ENCODE results near the gene DOCK1.

The DOCK1 gene

DNA sequence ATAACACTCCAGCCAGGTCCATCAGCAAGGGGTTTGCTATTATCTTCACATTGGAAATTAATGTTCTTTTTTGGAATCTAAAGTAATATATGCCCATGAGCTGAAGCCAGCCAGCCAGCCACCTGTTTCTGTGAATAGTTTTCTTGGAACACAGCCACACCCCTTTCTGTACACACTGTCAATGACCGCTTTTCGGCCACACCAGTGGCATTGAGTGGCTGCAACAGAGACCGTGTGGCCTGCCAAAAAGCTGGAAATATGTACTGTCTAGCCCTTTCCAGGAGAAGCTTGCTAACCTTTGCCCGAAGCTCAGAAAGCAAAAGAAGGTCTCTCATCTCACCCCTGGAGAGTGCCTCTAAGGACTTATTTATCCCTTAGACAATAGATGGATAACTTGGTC lies 545.4 kb downstream of the DOCK1 start:
- H3K4me1 ChIP-seq (ENCODE audit: control insufficient read depth, insufficient read depth, low read length) = no peaks in the 10 kb centered on the region
- H3K27ac ChIP-seq (ENCODE audit: low read length) = no peak overlapping the region
- DNase-seq (ENCODE audit: low read depth, low spot score) = no peak
- no peaks in the 10 kb centered on the region for H3K9me3 ChIP-seq (ENCODE audit: control insufficient read depth, insufficient read depth, low read length)
- no peaks in the 10 kb centered on the region for H3K36me3 ChIP-seq (ENCODE audit: control insufficient read depth, insufficient read depth, low read length)
- no CpG with 5 or more reads among the region's 4 CpGs for WGBS (ENCODE audit: insufficient coverage, insufficient read length)
- H3K27me3 ChIP-seq (ENCODE audit: control insufficient read depth, insufficient read depth, low read length) = no peaks in the 10 kb centered on the region
- no peak overlapping the region for H3K4me3 ChIP-seq (ENCODE audit: low read length)

DNA sequence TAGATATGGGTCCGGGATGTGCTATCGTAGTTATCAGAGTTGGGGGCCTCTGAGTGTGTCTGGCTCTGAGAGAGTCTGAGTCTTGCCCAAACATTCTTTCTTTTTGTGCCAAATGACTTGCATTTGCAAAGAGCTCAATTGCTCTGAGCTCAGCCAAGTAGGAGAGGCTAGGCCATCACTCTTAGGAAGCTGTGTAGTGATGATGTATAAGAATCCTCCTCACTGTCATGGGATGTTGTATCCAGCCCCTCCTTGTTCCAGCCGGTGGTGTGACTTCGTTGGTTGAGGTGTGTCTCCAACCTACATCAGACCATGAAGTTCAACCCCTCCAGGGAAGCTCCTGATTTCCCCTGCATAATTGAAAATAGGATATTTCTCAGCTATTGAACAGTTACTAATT lies 546.4 kb downstream of the DOCK1 start:
- WGBS (ENCODE audit: insufficient coverage, insufficient read length) = no CpG with 5 or more reads among the region's 4 CpGs
- Histone ChIP-seq H3K36me3 (ENCODE audit: control insufficient read depth, insufficient read depth, low read length) (no peaks in the 10 kb centered on the region), H3K4me1 (ENCODE audit: control insufficient read depth, insufficient read depth, low read length) (no peaks in the 10 kb centered on the region), H3K9me3 (ENCODE audit: control insufficient read depth, insufficient read depth, low read length) (no peaks in the 10 kb centered on the region), H3K27ac (ENCODE audit: low read length) (no peak overlapping the region), H3K27me3 (ENCODE audit: control insufficient read depth, insufficient read depth, low read length) (no peaks in the 10 kb centered on the region), H3K4me3 (ENCODE audit: low read length) (no peak overlapping the region)
- no peak for DNase-seq (ENCODE audit: low read depth, low spot score)

- no peaks in the 10 kb centered on the region for H3K9me3 ChIP-seq (ENCODE audit: control insufficient read depth, insufficient read depth, low read length)
- H3K36me3 ChIP-seq (ENCODE audit: control insufficient read depth, insufficient read depth, low read length) = no peaks in the 10 kb centered on the region
- whole genome bisulfite sequencing (ENCODE audit: insufficient coverage, insufficient read length) = no CpG with 5 or more reads among the region's 3 CpGs
- H3K27me3 ChIP-seq (ENCODE audit: control insufficient read depth, insufficient read depth, low read length) = no peaks in the 10 kb centered on the region
- H3K4me3 ChIP-seq (ENCODE audit: low read length) = no peak overlapping the region
- H3K4me1 ChIP-seq (ENCODE audit: control insufficient read depth, insufficient read depth, low read length) = no peaks in the 10 kb centered on the region
- no peak for DNase-seq (ENCODE audit: low read depth, low spot score)
- H3K27ac ChIP-seq (ENCODE audit: low read length) = no peak overlapping the region
These were observed 547.3 kb downstream of the DOCK1 start for GRCh38 chr10:127452568-127452967.

DNA sequence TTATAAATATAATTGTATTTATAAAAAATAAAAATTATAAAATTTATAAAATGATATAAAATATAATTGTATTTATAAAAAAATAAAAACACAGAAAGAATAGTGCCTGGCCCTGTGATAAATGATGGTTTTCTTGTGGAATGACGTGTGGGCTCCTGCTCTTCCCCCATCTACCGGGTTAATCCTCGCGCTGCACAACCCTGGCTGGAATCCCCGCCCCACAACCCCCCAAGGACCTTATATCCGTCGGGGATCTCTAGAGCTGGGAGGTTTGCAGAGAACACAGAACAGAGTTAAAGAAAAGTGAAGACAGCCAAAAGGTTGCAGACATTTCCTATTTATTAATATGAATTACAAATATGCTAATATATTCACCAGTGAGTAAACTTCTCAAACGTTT lies 548.5 kb downstream of the DOCK1 start:
- DNase-seq (ENCODE audit: low read depth, low spot score) = no peak
- no peaks in the 10 kb centered on the region for H3K9me3 ChIP-seq (ENCODE audit: control insufficient read depth, insufficient read depth, low read length)
- WGBS (ENCODE audit: insufficient coverage, insufficient read length) = no CpG with 5 or more reads among the region's 8 CpGs

GRCh38 chr10:127456122-127456521 lies 550.9 kb downstream of the DOCK1 start:
- WGBS (ENCODE audit: insufficient coverage, insufficient read length) = no CpG with 5 or more reads among the region's 9 CpGs
- no peaks in the 10 kb centered on the region for H3K9me3 ChIP-seq (ENCODE audit: control insufficient read depth, insufficient read depth, low read length)
- DNase-seq (ENCODE audit: low read depth, low spot score) = no peak

More for the DNA sequence above, 548.5 kb downstream of the DOCK1 start:
- H3K27me3 ChIP-seq (ENCODE audit: control insufficient read depth, insufficient read depth, low read length) = no peaks in the 10 kb centered on the region
- no peaks in the 10 kb centered on the region for H3K36me3 ChIP-seq (ENCODE audit: control insufficient read depth, insufficient read depth, low read length)
- H3K4me3 ChIP-seq (ENCODE audit: low read length) = no peak overlapping the region
- H3K27ac ChIP-seq (ENCODE audit: low read length) = no peak overlapping the region
- no peaks in the 10 kb centered on the region for H3K4me1 ChIP-seq (ENCODE audit: control insufficient read depth, insufficient read depth, low read length)

DNA sequence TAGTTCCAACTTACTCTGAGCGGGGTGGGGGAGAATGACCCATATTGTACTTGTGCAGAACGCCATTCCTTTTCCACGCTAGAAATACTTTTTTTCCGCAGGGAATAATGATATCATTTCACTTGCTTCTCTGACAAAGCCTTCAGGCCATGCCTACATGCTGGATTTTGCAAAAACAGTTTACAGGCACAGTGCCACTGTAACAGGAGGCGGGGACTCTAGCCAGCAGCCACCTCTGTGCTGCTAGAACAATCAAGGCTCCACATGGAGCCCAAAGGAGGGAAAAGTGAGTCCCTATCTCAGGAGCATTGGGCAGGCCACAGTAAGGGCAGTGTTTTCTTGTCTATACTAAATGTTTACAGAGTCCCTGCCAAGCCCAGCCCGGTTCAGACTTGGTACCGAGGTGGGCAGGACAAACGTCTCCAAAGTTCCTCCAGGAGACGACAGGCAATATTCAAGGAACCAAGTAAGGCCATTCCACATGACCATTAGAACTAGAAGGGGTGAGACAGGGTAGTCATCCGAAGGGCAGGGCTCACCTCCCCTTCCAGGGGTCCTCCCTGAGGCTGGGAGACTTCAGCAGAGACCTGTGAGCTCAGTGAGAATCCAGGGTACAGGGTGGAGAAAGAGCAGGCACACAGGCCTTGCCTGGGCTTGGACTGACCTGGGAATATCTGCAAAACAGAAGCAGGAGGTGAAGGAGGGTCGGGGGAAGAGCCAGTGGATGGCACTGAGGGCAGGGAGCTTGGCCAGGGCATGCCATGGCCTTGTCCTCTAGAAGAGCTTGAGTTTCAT lies 553.0 kb downstream of the DOCK1 start:
- Histone ChIP-seq H3K4me1 (ENCODE audit: control insufficient read depth, insufficient read depth, low read length) (no peaks in the 10 kb centered on the region), H3K36me3 (ENCODE audit: control insufficient read depth, insufficient read depth, low read length) (no peaks in the 10 kb centered on the region), H3K9me3 (ENCODE audit: control insufficient read depth, insufficient read depth, low read length) (no peaks in the 10 kb centered on the region), H3K27ac (ENCODE audit: low read length) (no peak overlapping the region), H3K27me3 (ENCODE audit: control insufficient read depth, insufficient read depth, low read length) (no peaks in the 10 kb centered on the region), H3K4me3 (ENCODE audit: low read length) (no peak overlapping the region)
- WGBS (ENCODE audit: insufficient coverage, insufficient read length) = no CpG with 5 or more reads among the region's 11 CpGs
- DNase-seq (ENCODE audit: low read depth, low spot score) = no peak

More at GRCh38 chr10:127456122-127456521, 550.9 kb downstream of the DOCK1 start:
- Histone ChIP-seq H3K4me3 (ENCODE audit: low read length) (no peak overlapping the region), H3K27me3 (ENCODE audit: control insufficient read depth, insufficient read depth, low read length) (no peaks in the 10 kb centered on the region), H3K36me3 (ENCODE audit: control insufficient read depth, insufficient read depth, low read length) (no peaks in the 10 kb centered on the region), H3K4me1 (ENCODE audit: control insufficient read depth, insufficient read depth, low read length) (no peaks in the 10 kb centered on the region), H3K27ac (ENCODE audit: low read length) (no peak overlapping the region)

DNA sequence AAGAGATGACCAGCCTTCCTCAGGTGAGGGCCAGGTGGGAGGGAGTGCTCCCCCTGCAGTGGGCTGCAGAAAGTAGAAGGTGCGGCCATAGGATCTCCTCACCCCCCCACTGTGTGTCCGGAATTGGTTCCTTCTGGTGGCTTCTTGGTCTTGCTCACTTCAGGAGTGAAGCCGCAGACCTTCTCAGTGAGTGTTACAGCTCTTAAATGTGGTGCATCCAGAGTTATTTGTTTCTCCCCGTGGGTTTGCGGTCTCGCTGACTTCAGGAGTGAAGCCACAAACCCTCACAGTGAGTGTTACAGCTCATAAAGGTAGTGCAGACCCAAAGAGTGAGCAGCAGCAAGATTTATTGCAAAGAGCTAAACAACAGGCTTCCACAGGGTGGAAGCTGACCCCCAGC lies 553.6 kb downstream of the DOCK1 start:
- DNase-seq (ENCODE audit: low read depth, low spot score) = no peak
- no peak overlapping the region for H3K27ac ChIP-seq (ENCODE audit: low read length)
- no peak overlapping the region for H3K4me3 ChIP-seq (ENCODE audit: low read length)
- WGBS (ENCODE audit: insufficient coverage, insufficient read length) = no CpG with 5 or more reads among the region's 6 CpGs
- H3K9me3 ChIP-seq (ENCODE audit: control insufficient read depth, insufficient read depth, low read length) = no peaks in the 10 kb centered on the region
- H3K4me1 ChIP-seq (ENCODE audit: control insufficient read depth, insufficient read depth, low read length) = no peaks in the 10 kb centered on the region
- no peaks in the 10 kb centered on the region for H3K36me3 ChIP-seq (ENCODE audit: control insufficient read depth, insufficient read depth, low read length)
- H3K27me3 ChIP-seq (ENCODE audit: control insufficient read depth, insufficient read depth, low read length) = no peaks in the 10 kb centered on the region

DNA sequence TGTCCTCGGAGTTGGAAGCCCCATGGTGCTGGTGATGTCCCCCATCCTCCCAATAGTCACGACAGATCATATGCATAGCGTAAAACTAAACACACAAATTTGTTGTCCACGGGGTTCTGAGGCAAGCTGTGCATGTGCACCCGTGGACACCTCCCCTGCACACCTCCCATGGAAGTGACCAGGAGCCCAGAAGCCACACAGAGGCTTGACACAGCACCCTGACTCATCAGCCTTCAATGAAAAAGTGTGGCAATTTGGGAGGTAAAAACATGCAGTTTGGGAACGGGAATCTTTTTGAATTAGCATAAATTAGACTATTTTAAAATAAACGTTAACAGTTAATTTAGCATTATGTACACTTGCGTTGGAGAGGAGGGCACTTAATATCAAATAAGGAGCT lies 554.7 kb downstream of the DOCK1 start:
- no peak for DNase-seq (ENCODE audit: low read depth, low spot score)
- no peaks in the 10 kb centered on the region for H3K9me3 ChIP-seq (ENCODE audit: control insufficient read depth, insufficient read depth, low read length)
- no peaks in the 10 kb centered on the region for H3K36me3 ChIP-seq (ENCODE audit: control insufficient read depth, insufficient read depth, low read length)
- no peaks in the 10 kb centered on the region for H3K4me1 ChIP-seq (ENCODE audit: control insufficient read depth, insufficient read depth, low read length)
- no peaks in the 10 kb centered on the region for H3K27me3 ChIP-seq (ENCODE audit: control insufficient read depth, insufficient read depth, low read length)
- no peak overlapping the region for H3K27ac ChIP-seq (ENCODE audit: low read length)
- H3K4me3 ChIP-seq (ENCODE audit: low read length) = no peak overlapping the region
- no CpG with 5 or more reads among the region's 8 CpGs for WGBS (ENCODE audit: insufficient coverage, insufficient read length)

GRCh38 chr10:127462643-127463295 lies 557.5 kb downstream of the DOCK1 start:
- no CpG with 5 or more reads among the region's 5 CpGs for WGBS (ENCODE audit: insufficient coverage, insufficient read length)
- no peak for DNase-seq (ENCODE audit: low read depth, low spot score)
- H3K4me1 ChIP-seq (ENCODE audit: control insufficient read depth, insufficient read depth, low read length) = no peaks in the 10 kb centered on the region

DNA sequence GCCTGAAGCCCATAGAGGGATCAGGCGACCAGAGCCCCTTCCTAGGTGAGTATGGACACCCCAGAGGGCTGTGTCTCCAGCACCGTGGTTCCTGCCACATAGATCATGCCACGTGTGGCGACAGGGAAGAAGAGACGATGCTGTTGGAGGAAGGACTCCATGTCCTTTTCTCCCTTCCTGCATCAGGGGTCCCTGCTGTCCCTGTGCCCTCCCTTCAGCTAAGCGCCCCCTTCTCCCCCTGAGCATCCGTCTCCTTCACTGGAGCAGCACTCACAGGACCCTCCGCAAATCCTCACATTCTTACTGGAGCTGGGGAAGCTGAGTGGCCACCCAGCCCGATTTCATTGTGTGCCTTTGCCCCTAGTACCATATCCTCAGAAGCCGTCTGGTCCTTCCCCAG lies 558.3 kb downstream of the DOCK1 start:
- Histone ChIP-seq H3K36me3 (ENCODE audit: control insufficient read depth, insufficient read depth, low read length) (no peaks in the 10 kb centered on the region), H3K4me3 (ENCODE audit: low read length) (no peak overlapping the region), H3K27me3 (ENCODE audit: control insufficient read depth, insufficient read depth, low read length) (no peaks in the 10 kb centered on the region), H3K9me3 (ENCODE audit: control insufficient read depth, insufficient read depth, low read length) (no peaks in the 10 kb centered on the region), H3K4me1 (ENCODE audit: control insufficient read depth, insufficient read depth, low read length) (no peaks in the 10 kb centered on the region), H3K27ac (ENCODE audit: low read length) (no peak overlapping the region)
- DNase-seq (ENCODE audit: low read depth, low spot score) = no peak
- WGBS (ENCODE audit: insufficient coverage, insufficient read length) = no CpG with 5 or more reads among the region's 10 CpGs

More at GRCh38 chr10:127462643-127463295, 557.5 kb downstream of the DOCK1 start:
- Histone ChIP-seq H3K27ac (ENCODE audit: low read length) (no peak overlapping the region), H3K36me3 (ENCODE audit: control insufficient read depth, insufficient read depth, low read length) (no peaks in the 10 kb centered on the region), H3K4me3 (ENCODE audit: low read length) (no peak overlapping the region), H3K27me3 (ENCODE audit: control insufficient read depth, insufficient read depth, low read length) (no peaks in the 10 kb centered on the region), H3K9me3 (ENCODE audit: control insufficient read depth, insufficient read depth, low read length) (no peaks in the 10 kb centered on the region)

Measured in iPS DF 6.9 (cell line).